K562 (cell line): ENCODE measurements around the gene FAM24A. TPM values are rescaled to one million over a fixed set of nuclear protein-coding genes. Genes with fewer than 3 reads are reported as not detected.

Experiments used
- ATF2 ChIP-seq: sonication (generic); formaldehyde crosslinking; IDR thresholded peaks from 2 replicates; pipeline ENCODE4 v1.8.1; 2022; ENCODE audit warnings: missing genetic modification reagents
- ATF3 ChIP-seq, 2 experiments: fragments of 450-650 bp in 1 of 2; sonication (generic) in 1 of 2; formaldehyde crosslinking in 1 of 2; IDR thresholded peaks in 1 of 2; conservative IDR thresholded peaks in 1 of 2; 2 replicates each; pipeline versions ENCODE4 v1.6.1 to v1.8.1; 2016 to 2023; ENCODE audit warnings: mild to moderate bottlenecking in 2 of 2, moderate library complexity in 2 of 2, inconsistent platforms in 1 of 2, missing genetic modification reagents in 1 of 2
- BHLHE40 ChIP-seq: IDR thresholded peaks from 2 replicates; pipeline ENCODE4 v1.6.1; 2011; ENCODE audit warnings: low read length, improper control_type of control experiment
- EHMT2 ChIP-seq: fragments of 450-650 bp; IDR thresholded peaks from 2 replicates; pipeline ENCODE4 v1.6.1; 2018; ENCODE audit warnings: antibody characterized with exemption
- FUS ChIP-seq: fragments of 200-400 bp; formaldehyde crosslinking; optimal IDR thresholded peaks from 2 replicates; pipeline ENCODE3; 2017; ENCODE audit warnings: low read depth, low read length
- GTF2A2 ChIP-seq: IDR thresholded peaks from 2 replicates; pipeline ENCODE4 v1.6.1; 2016; ENCODE audit warnings: mild to moderate bottlenecking, missing genetic modification characterization, missing compliant biosample characterization
- HMBOX1 ChIP-seq: sonication (generic); IDR thresholded peaks from 2 replicates; pipeline ENCODE4 v1.6.1; 2016
- HNRNPLL ChIP-seq: fragments of 200-400 bp; formaldehyde crosslinking; IDR thresholded peaks from 2 replicates; pipeline ENCODE4 v1.6.1; 2017; ENCODE audit warnings: low read length, low read depth, mild to moderate bottlenecking; ENCODE audit not compliant: poor library complexity, severe bottlenecking
- NCOA1 ChIP-seq: fragments of 450-650 bp; IDR thresholded peaks from 2 replicates; pipeline ENCODE4 v1.6.1; 2016; ENCODE audit warnings: low read depth
- NFRKB ChIP-seq: fragments of 450-650 bp; IDR thresholded peaks from 2 replicates; pipeline ENCODE4 v1.6.1; 2016; ENCODE audit warnings: low read depth
- PHF20 ChIP-seq: fragments of 450-650 bp; IDR thresholded peaks from 2 replicates; pipeline ENCODE4 v1.6.1; 2018; ENCODE audit not compliant: partially characterized antibody
- TAL1 ChIP-seq: fragments of 450-650 bp; IDR thresholded peaks from 2 replicates; pipeline ENCODE4 v1.6.1; 2016; ENCODE audit warnings: mild to moderate bottlenecking
- TRIM25 ChIP-seq: fragments of 450-650 bp; IDR thresholded peaks from 2 replicates; pipeline ENCODE4 v1.7.0; 2016; ENCODE audit warnings: borderline replicate concordance
- WHSC1 ChIP-seq: IDR thresholded peaks from one replicate; pipeline ENCODE4 v1.6.1; 2012; ENCODE audit warnings: low read length, control low read depth, inconsistent platforms
- ZC3H4 ChIP-seq: sonication (generic); formaldehyde crosslinking; IDR thresholded peaks from 2 replicates; pipeline ENCODE4 v1.9.0; 2021; ENCODE audit warnings: missing genetic modification reagents, borderline replicate concordance
- ZKSCAN1 ChIP-seq: fragments of 150-350 bp; IDR thresholded peaks from 2 replicates; pipeline ENCODE4 v1.6.1; 2016; ENCODE audit warnings: low read depth, low read length
- ZNF140 ChIP-seq: fragments of 250-450 bp; sonication (Bioruptor Pico); IDR thresholded peaks from 2 replicates; pipeline ENCODE4 v1.8.0; 2021; ENCODE audit warnings: moderate library complexity, mild to moderate bottlenecking, inconsistent platforms
- ZNF518B ChIP-seq: fragments of 250-450 bp; sonication (Bioruptor Pico); IDR thresholded peaks from 2 replicates; pipeline ENCODE4 v1.5.0; 2021; ENCODE audit warnings: mild to moderate bottlenecking, moderate library complexity
- ZNF561 ChIP-seq: fragments of 450-650 bp; formaldehyde crosslinking; conservative IDR thresholded peaks from 2 replicates; pipeline ENCODE4 v1.4.0; 2020; ENCODE audit warnings: mild to moderate bottlenecking, moderate library complexity
- ZNF707 ChIP-seq: fragments of 250-450 bp; sonication (Bioruptor Pico); conservative IDR thresholded peaks from 2 replicates; pipeline ENCODE4 v1.8.0; 2022; ENCODE audit warnings: inconsistent platforms, mild to moderate bottlenecking, moderate library complexity
- polyA plus RNA-seq, 8 experiments: library from polyadenylated mRNA; depleted of rRNA in 4 of 8; stranded (reverse) in 5 of 8; unstranded in 3 of 8; fragments of >200 nt; fragmentation: Nextera tagmentation in 2 of 8; fragmentation: Illumina TruSeq in 1 of 8; extraction: Ambion mirVana in 2 of 8; extraction: Trizol in 1 of 8; gene quantifications; 2 replicates each; pipeline versions ENCODE4 v1.2.1 to v1.2.3, GENCODE V29; 2011 to 2014; ENCODE audit warnings: inconsistent platforms in 1 of 8, missing spikeins in 1 of 8
- total RNA-seq, 7 experiments: library from RNA; depleted of rRNA in 6 of 7; stranded (reverse); fragments of >200 nt in 6 of 7; fragmentation: Illumina TruSeq in 2 of 7; extraction: Trizol in 2 of 7; gene quantifications; 2 replicates each; pipeline versions ENCODE4 v1.2.1 to v1.2.3, GENCODE V29; 2011 to 2021; ENCODE audit warnings: low replicate concordance in 1 of 7

FAM24A gene
- total and polyA plus RNA-seq, 9 of the 15 experiments (the other 6 are each of a cell fraction or from before 2014, with no cell fraction given): not detected

- TF ChIP-seq ATF2: no peak
- peak; percentile 88 for TF ChIP-seq NFRKB
- TF ChIP-seq NCOA1: peak; percentile 95
- peak; percentile 60 for TF ChIP-seq HNRNPLL
- TF ChIP-seq PHF20: peak; percentile 64
- TF ChIP-seq ZC3H4: no peak
- no peak for TF ChIP-seq FUS
- no peak for TF ChIP-seq ZNF707 (CRISPR knock-in tag)
- 0 out of 2 replicates have a peak, but pooled peaks have one; percentile 49 for TF ChIP-seq ZKSCAN1
- no peak for TF ChIP-seq GTF2A2
- no peak for TF ChIP-seq WHSC1
- no peak for TF ChIP-seq HMBOX1
- no peak for TF ChIP-seq ATF3 (IDR thresholded peaks at IDR 0.05)
- TF ChIP-seq ATF3 (CRISPR knock-in tag; conservative IDR thresholded peaks at IDR 0.05): no peak
- no peak for TF ChIP-seq ZNF518B
- no peak for TF ChIP-seq ZNF140 (CRISPR knock-in tag)
- TF ChIP-seq TRIM25: no peak
- TF ChIP-seq TAL1: no peak
- peak; percentile 51 for TF ChIP-seq BHLHE40
- TF ChIP-seq ZNF561 (CRISPR knock-in tag): no peak
- TF ChIP-seq EHMT2: no peak
These were observed 43.7 kb downstream of the FAM24A start, which contains the start of gene C10orf88 (continued) for GRCh38 chr10:122953902-122954730.
